ENCODE results near the gene PKD2L1.

DNA sequence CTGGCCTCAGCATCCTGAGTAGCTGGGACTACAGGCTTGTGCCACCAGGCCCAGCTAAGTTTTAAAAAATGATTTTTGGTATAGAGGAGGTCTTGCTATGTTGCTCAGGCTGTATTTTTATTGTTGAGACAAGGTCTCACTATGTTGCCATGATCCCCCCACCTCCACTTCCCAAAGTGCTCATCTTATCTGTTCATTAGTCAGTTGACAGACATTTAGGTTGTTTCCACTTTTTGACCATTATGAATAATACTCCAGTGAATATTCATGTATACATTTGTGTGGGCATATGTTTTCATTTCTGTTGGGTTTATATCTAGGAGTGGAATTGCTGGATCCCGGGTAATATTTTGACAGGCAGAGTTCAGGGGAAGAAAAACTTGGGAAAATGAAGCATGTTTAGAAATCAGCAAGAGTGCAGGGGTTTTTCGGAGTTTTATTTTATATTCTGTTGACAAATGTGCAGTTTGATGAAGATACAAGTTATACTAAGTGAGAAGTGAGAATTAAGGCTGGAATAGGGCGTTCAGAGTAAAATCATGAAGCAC lies 14.3 kb upstream of the PKD2L1 start:
- TF ChIP-seq POLR2A (IDR thresholded peaks at IDR 0.05): no peak
- no peak for TF ChIP-seq CTCF (IDR thresholded peaks at IDR 0.05)
- no peak for TF ChIP-seq EP300 (IDR thresholded peaks at IDR 0.05)
